A549 (cell line): Measurements from ENCODE around the gene TRAF7.
A peak's percentile ranks its signal among the peaks of the same experiment; 100 is the strongest.

Experiments used
- CTCF ChIP-seq: fragments of >200 bp; sonication (Bioruptor Twin); formaldehyde crosslinking; IDR thresholded peaks from 3 replicates; pipeline ENCODE4 v1.5.1; 2016
- HOXA7 ChIP-seq: fragments of 250-450 bp; sonication (Bioruptor Pico); IDR thresholded peaks from 2 replicates; pipeline ENCODE4 v1.5.0; 2020; ENCODE audit warnings: mild to moderate bottlenecking, moderate library complexity
- MAZ ChIP-seq: fragments of 150-350 bp; IDR thresholded peaks from 2 replicates; pipeline ENCODE4 v1.6.1; 2014; ENCODE audit warnings: antibody characterized with exemption, low read depth, low read length, borderline replicate concordance
- MYC ChIP-seq: IDR thresholded peaks from 2 replicates; pipeline ENCODE4 v1.6.1; 2012; ENCODE audit warnings: mild to moderate bottlenecking, inconsistent platforms, low read length, improper control_type of control experiment, borderline replicate concordance
- POLR2A ChIP-seq: IDR thresholded peaks from 2 replicates; pipeline ENCODE4 v1.6.1; 2012; ENCODE audit warnings: mild to moderate bottlenecking, low read length

GRCh38 chr16:2205104-2205966 is 49.8 kb downstream of the TRAF7 start, which contains the start of gene MLST8:
- TF ChIP-seq POLR2A (peak; percentile 65), MYC (peak; percentile 63; the same call in 1 of the 2 replicates), CTCF (no peak), MAZ (no peak), HOXA7 (no peak)
